ENCODE measurements around the gene PCDHGB4. TPM values are rescaled to one million over a fixed set of nuclear protein-coding genes. Genes with fewer than 3 reads are reported as not detected.
"Not testable (repeated sequence)": the region's sequence is repeated elsewhere in the genome, so short reads cannot be mapped to it uniquely, and the experiment has no call there.

PCDHGB4 gene
- total and polyA plus RNA-seq, 3 experiments from 2014 or later, result 0.08 to 0.13 TPM; not detected in 1

DNA sequence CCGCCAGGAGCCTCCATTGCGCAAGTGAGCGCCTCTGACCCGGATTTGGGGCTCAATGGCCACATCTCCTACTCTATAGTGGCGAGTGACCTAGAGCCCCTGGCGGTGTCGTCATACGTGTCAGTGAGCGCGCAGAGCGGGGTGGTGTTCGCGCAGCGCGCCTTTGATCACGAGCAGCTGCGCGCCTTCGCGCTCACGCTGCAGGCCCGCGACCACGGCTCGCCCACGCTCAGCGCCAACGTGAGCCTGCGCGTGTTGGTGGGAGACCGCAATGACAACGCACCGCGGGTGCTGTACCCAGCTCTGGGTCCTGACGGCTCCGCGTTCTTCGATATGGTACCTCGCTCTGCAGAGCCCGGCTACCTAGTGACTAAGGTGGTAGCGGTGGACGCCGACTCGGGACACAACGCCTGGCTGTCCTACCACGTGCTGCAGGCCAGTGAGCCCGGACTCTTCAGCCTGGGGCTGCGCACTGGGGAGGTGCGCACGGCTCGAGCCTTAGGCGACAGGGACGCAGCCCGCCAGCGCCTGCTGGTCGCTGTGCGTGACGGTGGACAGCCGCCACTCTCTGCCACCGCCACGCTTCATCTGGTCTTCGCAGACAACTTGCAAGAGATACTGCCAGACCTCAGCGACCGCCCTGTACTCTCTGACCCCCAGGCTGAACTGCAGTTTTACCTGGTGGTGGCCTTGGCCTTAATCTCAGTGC, 22.3 kb downstream of the PCDHGB4 start:
- Histone ChIP-seq H3K4me1 (ENCODE audit: insufficient read depth, low read length) (peaks cover 7% of the 10 kb centered on the region), H3K27me3 (ENCODE audit: insufficient read depth, low read length, poor library complexity, severe bottlenecking) (peaks cover 54% of the 10 kb centered on the region), H3K36me3 (ENCODE audit: insufficient read depth, low read length) (no peaks in the 10 kb centered on the region), H3K4me3 (ENCODE audit: low read length) (no peak overlapping the region), H3K27ac (ENCODE audit: low read depth, low read length) (no peak overlapping the region), H3K9me3 (ENCODE audit: low read length) (no peaks in the 10 kb centered on the region)
- Mint-ChIP-seq H3K36me3 (peaks cover 0 to 17% (median 4%) of the 10 kb centered on the region in 3 donors), H3K27me3 (peaks cover 72 to 79% of the 10 kb centered on the region in 2 donors), H3K4me1 (peaks cover 16 to 20% (median 17%) of the 10 kb centered on the region in 3 donors), H3K4me3 (no peak overlapping the region), H3K9me3 (peaks cover 23 to 61% (median 56%) of the 10 kb centered on the region in 5 donors), H3K27ac (peak overlapping the region in 1 of 8 donors; percentile 83)
- DNase-seq, result no peak
- ChIA-PET CTCF (no interaction called here), POLR2A (no interaction called here)

DNA sequence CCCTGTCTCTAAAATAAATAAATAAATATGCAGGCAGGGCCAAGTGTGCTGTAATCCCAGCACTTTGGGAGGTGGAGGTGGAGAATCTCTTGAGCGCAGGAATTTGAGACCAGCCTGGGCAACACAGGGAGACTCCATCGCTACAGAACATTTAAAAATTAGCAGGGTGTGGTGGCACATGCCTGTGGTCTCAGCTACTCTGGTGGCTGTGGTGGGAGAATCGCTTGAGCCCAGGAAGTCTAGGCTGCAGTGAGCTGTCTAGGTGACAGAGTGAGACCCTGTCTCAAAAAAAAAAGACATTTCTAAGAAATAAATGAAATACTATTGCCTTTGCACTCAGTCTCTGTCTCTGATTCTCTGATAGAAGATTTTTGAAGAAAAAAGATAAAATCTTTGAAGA, 24.1 kb downstream of the PCDHGB4 start:
- no peak for DNase-seq
- Histone ChIP-seq H3K4me1 (ENCODE audit: insufficient read depth, low read length) (peaks cover 7% of the 10 kb centered on the region), H3K4me3 (ENCODE audit: low read length) (no peak overlapping the region), H3K9me3 (ENCODE audit: low read length) (no peaks in the 10 kb centered on the region), H3K27me3 (ENCODE audit: insufficient read depth, low read length, poor library complexity, severe bottlenecking) (peaks cover 57% of the 10 kb centered on the region), H3K36me3 (ENCODE audit: insufficient read depth, low read length) (no peaks in the 10 kb centered on the region), H3K27ac (ENCODE audit: low read depth, low read length) (no peak overlapping the region)
- peaks cover 0 to 16% (median 4%) of the 10 kb centered on the region in 3 donors for H3K36me3 Mint-ChIP-seq
- CTCF ChIA-PET, result no interaction called here
- POLR2A ChIA-PET, result no interaction called here
- H3K27me3 Mint-ChIP-seq, result peaks cover 67 to 76% of the 10 kb centered on the region in 2 donors
- no peak overlapping the region for H3K27ac Mint-ChIP-seq
- H3K4me1 Mint-ChIP-seq, result peaks cover 17 to 26% (median 18%) of the 10 kb centered on the region in 3 donors
- H3K4me3 Mint-ChIP-seq, result no peak overlapping the region
- peaks cover 16 to 58% (median 55%) of the 10 kb centered on the region in 5 donors for H3K9me3 Mint-ChIP-seq

DNA sequence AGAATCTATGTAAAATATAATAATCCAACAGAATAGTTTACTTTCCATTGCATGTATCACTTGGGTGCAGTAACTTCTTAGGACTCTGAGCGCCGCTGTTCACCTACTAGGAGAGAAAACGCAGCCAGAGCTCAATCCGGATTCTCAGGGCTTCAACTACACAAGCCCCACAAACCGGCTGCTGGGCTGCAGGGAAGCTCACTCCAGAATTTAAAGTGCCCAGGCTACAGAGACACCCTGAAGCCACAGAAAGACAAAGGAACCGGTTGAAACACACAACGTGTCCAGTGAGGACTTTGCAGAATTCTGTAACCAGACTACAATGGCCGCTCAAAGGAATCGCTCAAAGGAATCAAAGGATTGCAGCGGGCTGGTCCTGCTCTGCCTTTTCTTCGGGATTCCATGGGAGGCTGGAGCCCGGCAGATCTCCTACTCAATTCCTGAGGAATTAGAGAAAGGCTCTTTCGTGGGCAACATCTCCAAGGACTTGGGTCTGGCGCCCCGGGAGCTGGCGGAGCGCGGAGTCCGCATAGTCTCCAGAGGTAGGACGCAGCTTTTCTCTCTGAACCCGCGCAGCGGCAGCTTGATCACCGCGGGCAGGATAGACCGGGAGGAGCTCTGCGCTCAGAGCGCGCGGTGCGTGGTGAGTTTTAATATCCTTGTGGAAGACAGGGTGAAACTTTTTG, 25.5 kb downstream of the PCDHGB4 start, which contains the start of gene PCDHGA10:
Gene PCDHGA10, plus strand, starts transcription at position 134 of the 686 bp plus-strand sequence. Its CDS starts 189 bp downstream, at position 323.
- CTCF ChIA-PET, result interaction anchor here (0.7 to 2.1 kb wide), 12 partner anchors 10 to 151 kb away, joined by 3 to 10 read pairs (median 4); partner anchors contain the start of genes PCDHGA9 and TAF7
- H3K36me3 ChIP-seq (ENCODE audit: insufficient read depth, low read length), result no peaks in the 10 kb centered on the region
- no peak within 1 kb of the TSS for H3K27ac ChIP-seq (ENCODE audit: low read depth, low read length)
- DNase-seq, result peak; percentile 33 to 61 (median 41)
- Mint-ChIP-seq H3K27me3 (peaks cover 63 to 77% of the 10 kb centered on the region in 2 donors), H3K27ac (peak within 1 kb of the TSS in 2 of 8 donors; percentile 10 to 38), H3K9me3 (peaks cover 16 to 57% (median 55%) of the 10 kb centered on the region in 5 donors), H3K36me3 (peaks cover 0 to 19% (median 4%) of the 10 kb centered on the region in 3 donors), H3K4me3 (peak within 1 kb of the TSS; percentile 77 to 95 (median 84)), H3K4me1 (peaks cover 20 to 29% (median 21%) of the 10 kb centered on the region in 3 donors)
- peak within 1 kb of the TSS; percentile 77 for H3K4me3 ChIP-seq (ENCODE audit: low read length)
- no peaks in the 10 kb centered on the region for H3K9me3 ChIP-seq (ENCODE audit: low read length)
- peaks cover 59% of the 10 kb centered on the region for H3K27me3 ChIP-seq (ENCODE audit: insufficient read depth, low read length, poor library complexity, severe bottlenecking)
- POLR2A ChIA-PET, result no interaction called here
- peaks cover 7% of the 10 kb centered on the region for H3K4me1 ChIP-seq (ENCODE audit: insufficient read depth, low read length)

DNA sequence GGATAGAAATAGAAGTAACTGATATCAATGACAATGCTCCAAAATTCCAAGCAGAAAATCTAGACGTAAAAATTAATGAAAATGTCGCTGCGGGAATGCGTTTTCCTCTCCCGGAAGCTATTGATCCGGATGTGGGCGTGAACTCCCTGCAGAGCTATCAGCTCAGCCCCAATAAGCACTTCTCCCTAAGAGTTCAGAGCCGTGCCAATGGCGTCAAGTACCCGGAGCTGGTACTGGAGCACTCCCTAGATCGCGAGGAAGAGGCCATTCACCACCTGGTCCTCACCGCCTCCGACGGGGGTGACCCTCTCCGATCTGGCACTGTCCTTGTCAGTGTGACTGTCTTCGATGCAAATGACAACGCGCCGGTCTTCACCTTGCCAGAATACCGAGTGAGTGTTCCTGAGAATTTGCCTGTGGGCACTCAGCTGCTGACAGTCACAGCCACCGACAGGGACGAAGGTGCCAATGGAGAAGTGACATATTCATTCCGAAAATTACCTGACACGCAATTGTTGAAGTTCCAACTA, 26.1 kb downstream of the PCDHGB4 start:
- no peak for DNase-seq
- peaks cover 63% of the 10 kb centered on the region for H3K27me3 ChIP-seq (ENCODE audit: insufficient read depth, low read length, poor library complexity, severe bottlenecking)
- CTCF ChIA-PET, result interaction anchor here (1.1 to 2.1 kb wide), 8 partner anchors 11 to 150 kb away, joined by 3 to 10 read pairs (median 5); partner anchors contain the start of gene TAF7
- no peaks in the 10 kb centered on the region for H3K36me3 ChIP-seq (ENCODE audit: insufficient read depth, low read length)
- H3K4me1 ChIP-seq (ENCODE audit: insufficient read depth, low read length), result peaks cover 7% of the 10 kb centered on the region
- POLR2A ChIA-PET, result no interaction called here
- Mint-ChIP-seq H3K36me3 (peaks cover 0 to 20% (median 4%) of the 10 kb centered on the region in 3 donors), H3K27me3 (peaks cover 65 to 78% of the 10 kb centered on the region in 2 donors), H3K27ac (peak overlapping the region in 2 of 8 donors; percentile 10 to 38), H3K9me3 (peaks cover 19 to 57% (median 56%) of the 10 kb centered on the region in 5 donors), H3K4me3 (peak overlapping the region; percentile 77 to 95 (median 84)), H3K4me1 (peaks cover 20 to 32% (median 21%) of the 10 kb centered on the region in 3 donors)
- H3K9me3 ChIP-seq (ENCODE audit: low read length), result peaks cover 4% of the 10 kb centered on the region
- H3K27ac ChIP-seq (ENCODE audit: low read depth, low read length), result no peak overlapping the region
- peak overlapping the region; percentile 77 for H3K4me3 ChIP-seq (ENCODE audit: low read length)

DNA sequence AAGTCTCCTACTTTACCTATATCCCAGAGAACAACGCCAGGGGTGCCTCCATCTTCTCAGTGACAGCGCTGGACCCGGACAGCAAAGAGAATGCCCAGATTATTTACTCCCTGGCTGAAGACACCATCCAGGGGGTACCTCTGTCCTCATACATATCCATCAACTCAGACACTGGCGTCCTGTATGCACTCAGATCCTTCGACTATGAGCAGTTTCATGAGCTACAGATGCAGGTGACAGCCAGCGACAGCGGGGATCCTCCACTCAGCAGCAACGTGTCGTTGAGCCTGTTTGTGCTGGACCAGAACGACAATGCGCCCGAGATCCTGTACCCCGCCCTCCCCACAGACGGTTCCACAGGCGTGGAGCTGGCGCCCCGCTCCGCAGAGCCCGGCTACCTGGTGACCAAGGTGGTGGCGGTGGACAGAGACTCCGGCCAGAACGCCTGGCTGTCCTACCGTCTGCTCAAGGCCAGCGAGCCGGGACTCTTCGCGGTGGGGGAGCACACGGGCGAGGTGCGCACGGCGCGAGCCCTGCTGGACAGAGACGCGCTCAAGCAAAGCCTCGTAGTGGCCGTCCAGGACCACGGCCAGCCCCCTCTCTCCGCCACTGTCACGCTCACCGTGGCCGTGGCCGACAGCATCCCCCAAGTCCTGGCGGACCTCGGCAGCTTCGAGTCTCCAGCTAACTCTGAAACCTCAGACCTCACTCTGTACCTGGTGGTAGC, 27.2 kb downstream of the PCDHGB4 start:
- peak overlapping the region; percentile 6 to 68 (median 43) for H3K4me3 Mint-ChIP-seq
- H3K9me3 ChIP-seq (ENCODE audit: low read length); DNase-seq; H3K4me3 ChIP-seq (ENCODE audit: low read length); POLR2A ChIA-PET; H3K36me3 ChIP-seq (ENCODE audit: insufficient read depth, low read length); H3K4me1 ChIP-seq (ENCODE audit: insufficient read depth, low read length); H3K27ac ChIP-seq (ENCODE audit: low read depth, low read length): not testable (repeated sequence)
- CTCF ChIA-PET, result interaction anchor here (1.4 to 2.1 kb wide), 3 partner anchors 94 to 143 kb away, joined by 3 to 8 read pairs (median 6); partner anchors contain the start of gene TAF7
- peaks cover 60 to 75% of the 10 kb centered on the region in 2 donors for H3K27me3 Mint-ChIP-seq
- H3K27ac Mint-ChIP-seq, result peak overlapping the region in 1 of 8 donors; percentile 50
- H3K4me1 Mint-ChIP-seq, result peaks cover 20 to 35% (median 21%) of the 10 kb centered on the region in 3 donors
- H3K36me3 Mint-ChIP-seq, result peaks cover 0 to 18% (median 5%) of the 10 kb centered on the region in 3 donors
- H3K27me3 ChIP-seq (ENCODE audit: insufficient read depth, low read length, poor library complexity, severe bottlenecking), result peaks cover 62% of the 10 kb centered on the region
- H3K9me3 Mint-ChIP-seq, result peaks cover 16 to 54% (median 53%) of the 10 kb centered on the region in 5 donors

DNA sequence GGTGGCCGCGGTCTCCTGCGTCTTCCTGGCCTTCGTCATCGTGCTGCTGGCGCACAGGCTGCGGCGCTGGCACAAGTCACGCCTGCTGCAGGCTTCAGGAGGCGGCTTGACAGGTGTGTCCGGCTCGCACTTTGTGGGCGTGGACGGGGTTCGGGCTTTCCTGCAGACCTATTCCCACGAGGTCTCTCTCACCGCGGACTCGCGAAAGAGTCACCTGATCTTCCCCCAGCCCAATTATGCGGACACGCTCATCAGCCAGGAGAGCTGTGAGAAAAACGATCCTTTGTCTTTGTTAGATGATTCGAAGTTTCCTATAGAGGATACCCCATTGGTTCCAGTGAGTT, 27.7 kb downstream of the PCDHGB4 start:
- Mint-ChIP-seq H3K9me3 (peaks cover 14 to 56% (median 54%) of the 10 kb centered on the region in 5 donors), H3K4me3 (peak overlapping the region in 5 of 7 donors; percentile 6 to 41 (median 29)), H3K36me3 (peaks cover 0 to 22% (median 5%) of the 10 kb centered on the region in 3 donors), H3K27me3 (peaks cover 62 to 77% of the 10 kb centered on the region in 2 donors), H3K4me1 (peaks cover 20 to 35% (median 21%) of the 10 kb centered on the region in 3 donors)
- H3K36me3 ChIP-seq (ENCODE audit: insufficient read depth, low read length); H3K9me3 ChIP-seq (ENCODE audit: low read length); H3K4me1 ChIP-seq (ENCODE audit: insufficient read depth, low read length); DNase-seq; H3K4me3 ChIP-seq (ENCODE audit: low read length); POLR2A ChIA-PET; CTCF ChIA-PET; H3K27ac Mint-ChIP-seq; H3K27ac ChIP-seq (ENCODE audit: low read depth, low read length): not testable (repeated sequence)
- peaks cover 64% of the 10 kb centered on the region for H3K27me3 ChIP-seq (ENCODE audit: insufficient read depth, low read length, poor library complexity, severe bottlenecking)

DNA sequence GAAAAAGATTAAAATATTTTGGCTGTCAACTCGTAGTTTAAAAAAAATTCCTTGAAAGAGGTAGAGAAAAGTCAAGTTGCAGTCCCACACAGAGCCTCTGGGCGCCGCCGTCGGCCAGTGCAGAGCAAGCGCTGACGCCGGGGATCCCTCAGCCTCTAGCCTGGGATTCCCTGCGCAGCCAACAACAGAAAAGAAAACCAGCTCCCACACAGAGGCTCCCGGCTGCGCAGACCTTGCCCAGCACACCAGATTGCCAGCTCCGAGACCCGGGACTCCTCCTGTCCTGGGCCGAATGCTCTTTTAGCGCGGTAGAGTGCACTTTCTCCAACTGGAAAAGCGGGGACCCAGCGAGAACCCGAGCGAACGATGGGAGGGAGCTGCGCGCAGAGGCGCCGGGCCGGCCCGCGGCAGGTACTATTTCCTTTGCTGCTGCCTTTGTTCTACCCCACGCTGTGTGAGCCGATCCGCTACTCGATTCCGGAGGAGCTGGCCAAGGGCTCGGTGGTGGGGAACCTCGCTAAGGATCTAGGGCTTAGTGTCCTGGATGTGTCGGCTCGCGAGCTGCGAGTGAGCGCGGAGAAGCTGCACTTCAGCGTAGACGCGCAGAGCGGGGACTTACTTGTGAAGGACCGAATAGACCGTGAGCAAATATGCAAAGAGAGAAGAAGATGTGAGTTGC, 30.1 kb downstream of the PCDHGB4 start, which contains the start of gene PCDHGB7:
Gene PCDHGB7, plus strand, starts transcription at position 184 of the 679 bp plus-strand sequence. Its CDS starts 183 bp downstream, at position 367.
- H3K4me1 ChIP-seq (ENCODE audit: insufficient read depth, low read length); POLR2A ChIA-PET; H3K27ac ChIP-seq (ENCODE audit: low read depth, low read length); H3K4me3 ChIP-seq (ENCODE audit: low read length); H3K36me3 ChIP-seq (ENCODE audit: insufficient read depth, low read length): not testable (repeated sequence)
- DNase-seq, result peak in 2 of 5 donors; percentile 16 to 32
- CTCF ChIA-PET, result interaction anchor here (1.1 to 1.4 kb wide), 2 partner anchors 10 to 146 kb away, joined by 3 to 4 read pairs; partner anchors contain the start of gene PCDHGB6
- Mint-ChIP-seq H3K9me3 (peaks cover 18 to 69% (median 66%) of the 10 kb centered on the region in 5 donors), H3K4me3 (peak within 1 kb of the TSS; percentile 56 to 81 (median 68)), H3K27ac (peak within 1 kb of the TSS in 3 of 8 donors; percentile 30 to 69 (median 36)), H3K36me3 (peaks cover 0 to 22% (median 5%) of the 10 kb centered on the region in 3 donors), H3K27me3 (peaks cover 72 to 84% of the 10 kb centered on the region in 2 donors), H3K4me1 (peaks cover 24 to 43% (median 27%) of the 10 kb centered on the region in 3 donors)
- H3K9me3 ChIP-seq (ENCODE audit: low read length), result peaks cover 13% of the 10 kb centered on the region
- H3K27me3 ChIP-seq (ENCODE audit: insufficient read depth, low read length, poor library complexity, severe bottlenecking), result peaks cover 71% of the 10 kb centered on the region

All from CD8-positive, alpha-beta memory T cell (primary cell).